SK-N-MC (cell line): ENCODE data around the gene PSMC4.

Experiments
- EZH2 ChIP-seq: fragments of 200-600 bp; sonication (generic); IDR thresholded peaks from one replicate; pipeline ENCODE4 v1.6.1; 2017; ENCODE audit warnings: antibody characterized with exemption
- FOXP2 ChIP-seq: optimal IDR thresholded peaks from 2 replicates; pipeline ENCODE3; 2011; ENCODE audit warnings: mild to moderate bottlenecking, moderate library complexity; ENCODE audit not compliant: insufficient read depth; ENCODE audit errors: extremely low read length, control extremely low read depth
- POLR2AphosphoS5 ChIP-seq: IDR thresholded peaks from 2 replicates; pipeline ENCODE4 v1.6.1; 2012; ENCODE audit warnings: mild to moderate bottlenecking, low read depth, low read length, borderline replicate concordance

DNA sequence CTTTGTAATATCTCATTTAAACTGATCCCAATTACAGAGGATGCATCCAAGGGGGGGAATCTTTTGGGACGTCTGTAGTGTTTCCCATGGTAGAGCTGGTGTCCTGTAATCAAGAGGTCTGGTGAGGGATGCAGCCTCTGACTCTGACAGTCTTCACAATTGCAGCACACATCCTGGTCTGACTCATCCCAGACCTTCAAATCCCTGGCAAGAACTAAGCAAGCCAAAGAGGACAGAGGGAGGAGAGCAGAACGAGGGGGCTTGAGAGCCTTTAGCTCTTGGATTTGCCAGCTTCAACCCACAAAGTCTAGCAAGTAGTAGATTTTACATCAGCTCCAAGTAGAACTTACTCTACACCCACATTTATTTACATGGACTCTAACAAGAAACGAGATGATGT lies 19.3 kb upstream of the PSMC4 start:
- TF ChIP-seq EZH2 (no peak), POLR2AphosphoS5 (no peak), FOXP2 (no peak)
